ENCODE results near the gene LDHB. TPM values are rescaled to one million over a fixed set of nuclear protein-coding genes. Genes with fewer than 3 reads are reported as not detected.
"Not testable (repeated sequence)": the region's sequence is repeated elsewhere in the genome, so short reads cannot be mapped to it uniquely, and the experiment has no call there.

LDHB gene
- polyA plus RNA-seq, 1 donor from 2014 or later: 1,039 TPM

DNA sequence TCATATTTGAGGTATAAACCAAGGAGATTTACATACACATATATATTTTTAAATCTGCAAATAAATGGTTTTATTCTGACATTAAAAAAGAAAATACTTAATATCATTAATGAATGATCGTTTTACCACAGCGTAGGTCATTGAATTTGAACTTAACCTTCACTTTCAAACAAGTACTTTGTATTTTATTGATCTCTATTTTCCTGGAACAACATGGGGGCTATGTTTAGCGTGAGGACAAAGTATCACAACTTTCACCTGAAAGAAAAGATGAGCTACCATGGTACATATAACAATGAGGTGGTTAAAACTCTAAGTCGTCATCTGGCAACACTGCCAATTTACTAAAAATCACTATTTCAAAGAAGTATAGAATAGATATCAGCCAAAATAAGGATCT is 59.0 kb downstream of the LDHB start:
- TF ChIP-seq, protein P1, sequence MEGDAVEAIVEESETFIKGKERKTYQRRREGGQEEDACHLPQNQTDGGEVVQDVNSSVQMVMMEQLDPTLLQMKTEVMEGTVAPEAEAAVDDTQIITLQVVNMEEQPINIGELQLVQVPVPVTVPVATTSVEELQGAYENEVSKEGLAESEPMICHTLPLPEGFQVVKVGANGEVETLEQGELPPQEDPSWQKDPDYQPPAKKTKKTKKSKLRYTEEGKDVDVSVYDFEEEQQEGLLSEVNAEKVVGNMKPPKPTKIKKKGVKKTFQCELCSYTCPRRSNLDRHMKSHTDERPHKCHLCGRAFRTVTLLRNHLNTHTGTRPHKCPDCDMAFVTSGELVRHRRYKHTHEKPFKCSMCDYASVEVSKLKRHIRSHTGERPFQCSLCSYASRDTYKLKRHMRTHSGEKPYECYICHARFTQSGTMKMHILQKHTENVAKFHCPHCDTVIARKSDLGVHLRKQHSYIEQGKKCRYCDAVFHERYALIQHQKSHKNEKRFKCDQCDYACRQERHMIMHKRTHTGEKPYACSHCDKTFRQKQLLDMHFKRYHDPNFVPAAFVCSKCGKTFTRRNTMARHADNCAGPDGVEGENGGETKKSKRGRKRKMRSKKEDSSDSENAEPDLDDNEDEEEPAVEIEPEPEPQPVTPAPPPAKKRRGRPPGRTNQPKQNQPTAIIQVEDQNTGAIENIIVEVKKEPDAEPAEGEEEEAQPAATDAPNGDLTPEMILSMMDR (IDR thresholded peaks at IDR 0.05; ENCODE audit: poor library complexity, severe bottlenecking): no peak
- Histone ChIP-seq H3F3A (ENCODE audit: insufficient read depth, low read length, poor library complexity, severe bottlenecking) (no peaks in the 10 kb centered on the region), H3K9me2 (ENCODE audit: insufficient read depth, low read length) (no peaks in the 10 kb centered on the region), H3K9ac (ENCODE audit: low read length) (no peak overlapping the region), H3K79me2 (replicated peaks; ENCODE audit: insufficient read depth, low read length) (no peaks in the 10 kb centered on the region), H3K9me3 (ENCODE audit: low read length) (no peaks in the 10 kb centered on the region), H3K36me3 (ENCODE audit: insufficient read depth, low read length) (no peaks in the 10 kb centered on the region), H2AFZ (ENCODE audit: low read depth, low read length) (no peak overlapping the region), H3K4me3 (ENCODE audit: low read length) (no peak overlapping the region), H3K27ac (ENCODE audit: low read length) (no peak overlapping the region), H3K27me3 (ENCODE audit: insufficient read depth, low read depth, low read length) (no peaks in the 10 kb centered on the region), H3K4me2 (ENCODE audit: low read length) (no peak overlapping the region), H4K20me1 (ENCODE audit: insufficient read depth) (no peaks in the 10 kb centered on the region)

DNA sequence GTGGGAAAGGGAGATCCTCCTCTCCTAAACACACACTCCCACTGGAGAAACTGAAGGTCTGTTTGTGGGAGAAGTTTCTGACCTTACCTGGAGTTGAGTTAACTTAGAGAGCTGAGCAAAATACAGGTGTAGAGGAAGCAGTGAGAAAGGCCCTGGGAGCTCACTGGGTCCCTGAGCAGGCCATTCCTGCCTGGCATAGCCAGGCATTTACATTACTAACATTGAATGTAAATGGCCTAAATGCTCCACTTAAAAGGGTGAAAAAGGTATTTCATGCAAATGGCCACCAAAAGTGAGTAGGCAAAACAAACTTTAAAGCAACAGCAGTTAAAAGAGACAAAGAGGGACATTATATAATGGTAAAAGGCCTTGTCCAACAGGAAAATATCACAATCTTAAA is 62.3 kb downstream of the LDHB start:
- H3K4me3 ChIP-seq (ENCODE audit: low read length); H3K9me3 ChIP-seq (ENCODE audit: low read length); H3K79me2 ChIP-seq (replicated peaks; ENCODE audit: insufficient read depth, low read length); H3K27ac ChIP-seq (ENCODE audit: low read length); H3K4me2 ChIP-seq (ENCODE audit: low read length); H3K27me3 ChIP-seq (ENCODE audit: insufficient read depth, low read depth, low read length); H3K9me2 ChIP-seq (ENCODE audit: insufficient read depth, low read length); H4K20me1 ChIP-seq (ENCODE audit: insufficient read depth); H2AFZ ChIP-seq (ENCODE audit: low read depth, low read length); H3F3A ChIP-seq (ENCODE audit: insufficient read depth, low read length, poor library complexity, severe bottlenecking); H3K9ac ChIP-seq (ENCODE audit: low read length); H3K36me3 ChIP-seq (ENCODE audit: insufficient read depth, low read length): not testable (repeated sequence)

DNA sequence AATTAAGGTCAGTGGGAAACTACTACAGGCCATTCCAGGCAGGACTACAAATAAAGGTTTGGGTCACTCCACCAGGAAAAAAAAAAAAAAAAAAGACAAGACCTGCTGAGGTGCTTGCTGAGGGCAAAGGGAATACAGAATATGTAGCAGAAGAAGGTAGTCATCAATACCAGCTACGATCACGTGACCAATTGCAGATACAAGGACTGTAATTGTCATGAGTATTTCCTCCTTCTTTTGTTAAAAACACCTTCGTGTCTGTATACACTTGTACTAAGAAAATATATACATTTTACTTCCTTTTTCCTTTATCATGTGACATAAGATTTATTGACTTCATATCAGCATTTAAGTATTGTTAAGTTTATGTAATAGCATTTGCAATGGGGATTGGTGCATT is 72.2 kb downstream of the LDHB start:
- Histone ChIP-seq H3K36me3 (ENCODE audit: insufficient read depth, low read length) (no peaks in the 10 kb centered on the region), H2AFZ (ENCODE audit: low read depth, low read length) (no peak overlapping the region), H3K9me2 (ENCODE audit: insufficient read depth, low read length) (no peaks in the 10 kb centered on the region), H3K4me2 (ENCODE audit: low read length) (no peak overlapping the region), H3K9ac (ENCODE audit: low read length) (no peak overlapping the region), H4K20me1 (ENCODE audit: insufficient read depth) (no peaks in the 10 kb centered on the region), H3K27ac (ENCODE audit: low read length) (no peak overlapping the region), H3F3A (ENCODE audit: insufficient read depth, low read length, poor library complexity, severe bottlenecking) (no peaks in the 10 kb centered on the region), H3K27me3 (ENCODE audit: insufficient read depth, low read depth, low read length) (no peaks in the 10 kb centered on the region), H3K79me2 (replicated peaks; ENCODE audit: insufficient read depth, low read length) (no peaks in the 10 kb centered on the region), H3K4me3 (ENCODE audit: low read length) (no peak overlapping the region), H3K9me3 (ENCODE audit: low read length) (no peaks in the 10 kb centered on the region)
- TF ChIP-seq SMC3 (conservative IDR thresholded peaks at IDR 0.05; ENCODE audit: poor library complexity): no peak
- no peak for TF ChIP-seq RAD21 (conservative IDR thresholded peaks at IDR 0.05)

Other genes with a start within 250 kb of the LDHB start
- gene PYROXD1, start 220.2 kb downstream of the LDHB start, polyA plus RNA-seq: 9.8 and 11.8 TPM in 2 replicates
- gene RECQL, start 156.2 kb downstream of the LDHB start, polyA plus RNA-seq: 28.8 and 29.2 TPM in 2 replicates
- gene GOLT1B, start 156.1 kb downstream of the LDHB start, polyA plus RNA-seq: 170 and 203 TPM in 2 replicates
- gene SPX, start 131.5 kb downstream of the LDHB start, polyA plus RNA-seq: not detected in 2 replicates
- gene GYS2, start 53.0 kb downstream of the LDHB start, polyA plus RNA-seq: 0.14 TPM in 1 of 2 replicates, not detected in the other
- gene KCNJ8, start 116.9 kb upstream of the LDHB start, polyA plus RNA-seq: 0.34 TPM in 1 of 2 replicates, not detected in the other